ENCODE measurements around the gene PPP4R2.
"Not testable (repeated sequence)": the region's sequence is repeated elsewhere in the genome, so short reads cannot be mapped to it uniquely, and the experiment has no call there.

Gene PPP4R2

DNA sequence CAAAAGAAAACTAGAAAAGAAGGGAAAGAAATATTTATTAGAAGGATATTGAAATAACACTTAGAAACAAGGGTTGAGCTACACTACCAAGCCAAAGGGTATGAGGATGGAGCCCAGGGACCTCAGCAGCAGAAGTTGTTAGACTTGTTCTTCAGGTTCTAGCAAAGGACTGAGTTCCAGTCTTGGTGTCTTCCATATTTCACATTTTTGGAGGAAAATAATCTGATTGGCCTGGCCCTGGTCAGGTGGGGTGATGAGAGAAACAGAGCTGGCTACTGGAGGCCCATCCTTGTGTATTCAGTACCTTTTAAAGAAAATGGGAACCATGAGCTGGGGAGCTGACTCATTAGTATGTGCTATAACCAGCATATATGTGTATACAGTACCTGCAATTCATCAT, 28.2 kb downstream of the PPP4R2 start:
- no peak for DNase-seq (ENCODE audit: low read depth in 1 of 2, low spot score in 1 of 2)

DNA sequence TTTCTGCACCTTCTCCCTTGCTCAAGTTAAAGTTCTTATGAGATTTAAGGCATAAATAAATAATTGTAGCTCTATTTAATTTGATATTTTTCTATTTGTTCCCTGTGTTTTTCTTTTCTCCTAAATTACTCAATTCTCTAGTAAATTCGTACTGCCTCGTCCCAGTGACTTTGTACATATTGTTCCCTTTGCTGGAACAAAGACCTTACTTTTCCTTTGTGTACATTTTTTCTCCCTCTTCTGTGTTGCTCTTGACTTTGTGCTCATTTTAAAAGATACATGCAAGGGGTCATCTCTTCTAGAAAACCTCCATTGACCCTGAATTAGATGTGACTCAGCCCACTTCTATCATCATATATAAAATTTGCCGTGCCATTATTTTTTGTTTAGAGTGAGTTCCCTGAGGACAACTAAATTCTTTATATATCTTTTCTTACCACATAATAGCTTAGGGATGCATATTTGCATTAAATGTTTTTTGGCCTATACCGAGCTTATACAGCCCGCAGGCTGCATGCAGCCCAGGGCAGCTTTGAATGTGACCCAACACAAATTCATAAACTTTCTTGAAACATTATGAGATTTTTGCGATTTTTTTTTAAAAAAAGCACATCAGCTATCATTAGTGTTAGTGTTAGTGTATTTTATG, 29.6 kb downstream of the PPP4R2 start:
- DNase-seq (ENCODE audit: low read depth in 1 of 2, low spot score in 1 of 2) = no peak

DNA sequence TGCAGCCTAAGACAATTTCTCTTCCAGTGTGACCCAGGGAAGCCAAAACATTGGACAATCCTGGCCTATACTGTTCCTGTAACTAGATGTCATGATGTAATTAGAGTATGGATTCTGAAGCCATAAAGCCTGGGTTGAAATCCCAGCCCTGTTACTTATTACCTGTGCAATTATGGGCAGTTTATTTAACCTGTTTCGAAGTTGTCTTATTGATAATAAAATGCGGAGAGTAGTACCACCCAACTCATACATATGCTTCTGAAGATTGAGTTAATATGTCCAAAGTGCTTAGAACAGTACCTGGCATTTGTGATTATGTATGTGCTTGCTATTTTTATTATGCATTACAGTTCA, 30.1 kb downstream of the PPP4R2 start:
- no peak for DNase-seq (ENCODE audit: low read depth in 1 of 2, low spot score in 1 of 2)

DNA sequence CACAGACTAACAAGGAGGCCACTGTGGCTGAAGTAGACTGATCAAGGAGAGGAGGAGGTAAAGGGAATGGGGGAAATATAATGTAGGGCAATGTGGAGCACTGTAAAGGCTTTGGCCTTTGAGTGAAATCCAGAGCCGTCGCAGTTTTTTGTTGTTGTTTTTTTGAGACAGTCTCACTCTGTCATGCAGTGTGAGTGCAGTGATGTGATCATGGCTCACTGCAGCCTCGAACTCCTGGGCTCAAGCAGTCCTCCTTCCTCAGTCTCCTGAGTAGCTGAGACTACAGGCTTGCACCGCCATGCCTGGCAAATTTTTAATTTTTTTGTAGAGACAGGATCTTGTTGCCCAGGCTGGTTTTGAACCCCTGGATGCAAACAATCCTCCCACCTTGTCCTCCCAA, 32.2 kb downstream of the PPP4R2 start:
- no peak for DNase-seq (ENCODE audit: low read depth in 1 of 2, low spot score in 1 of 2)

DNA sequence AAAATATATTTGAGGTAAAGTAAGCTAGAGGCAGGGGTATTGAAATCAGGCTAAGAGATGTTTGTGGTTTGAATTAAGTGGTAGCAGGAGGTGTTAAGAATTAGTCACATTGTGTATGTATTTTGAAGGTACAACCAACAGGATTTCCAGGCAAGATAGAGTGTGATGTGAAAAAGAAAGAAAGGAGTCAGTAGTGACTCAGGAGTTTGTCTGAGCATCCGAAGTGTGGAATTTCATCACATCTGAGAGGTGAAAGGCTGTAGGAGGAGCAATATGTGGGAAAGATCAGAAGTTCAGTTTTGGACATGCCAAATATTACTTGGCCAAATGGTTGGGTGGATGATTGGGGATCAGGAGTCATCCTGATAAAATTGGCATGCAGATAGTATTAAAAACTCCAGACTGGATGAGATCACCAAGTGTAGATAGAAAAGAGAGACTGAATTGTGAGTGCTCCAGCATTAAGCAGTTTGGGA, 32.7 kb downstream of the PPP4R2 start:
- DNase-seq (ENCODE audit: low read depth in 1 of 2, low spot score in 1 of 2) = no peak

DNA sequence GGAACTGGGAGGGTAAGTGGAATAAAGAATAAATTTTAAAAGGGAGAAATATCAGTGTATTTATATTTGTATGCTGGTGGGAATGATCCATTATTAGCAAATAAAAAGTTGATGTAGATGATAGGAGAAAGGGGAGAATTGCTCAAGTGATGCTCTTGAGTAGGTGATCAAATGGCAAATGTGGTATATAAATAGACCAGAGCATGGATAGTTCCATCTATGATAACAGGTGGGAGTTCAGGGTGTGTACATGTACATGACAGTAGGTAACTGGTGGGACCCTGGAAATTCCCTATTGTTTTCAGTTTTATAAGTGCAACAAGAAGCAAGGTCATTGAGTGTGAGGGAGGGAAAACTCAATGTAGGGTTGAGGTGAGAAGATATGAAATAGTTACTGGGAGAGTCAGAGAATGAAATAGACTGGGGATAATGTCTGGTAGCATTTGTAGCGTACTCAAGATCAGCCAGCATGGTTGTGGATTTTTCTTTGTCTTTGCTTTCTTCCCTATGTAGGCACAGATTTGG, 33.5 kb downstream of the PPP4R2 start:
- DNase-seq (ENCODE audit: low read depth in 1 of 2, low spot score in 1 of 2) = no peak

DNA sequence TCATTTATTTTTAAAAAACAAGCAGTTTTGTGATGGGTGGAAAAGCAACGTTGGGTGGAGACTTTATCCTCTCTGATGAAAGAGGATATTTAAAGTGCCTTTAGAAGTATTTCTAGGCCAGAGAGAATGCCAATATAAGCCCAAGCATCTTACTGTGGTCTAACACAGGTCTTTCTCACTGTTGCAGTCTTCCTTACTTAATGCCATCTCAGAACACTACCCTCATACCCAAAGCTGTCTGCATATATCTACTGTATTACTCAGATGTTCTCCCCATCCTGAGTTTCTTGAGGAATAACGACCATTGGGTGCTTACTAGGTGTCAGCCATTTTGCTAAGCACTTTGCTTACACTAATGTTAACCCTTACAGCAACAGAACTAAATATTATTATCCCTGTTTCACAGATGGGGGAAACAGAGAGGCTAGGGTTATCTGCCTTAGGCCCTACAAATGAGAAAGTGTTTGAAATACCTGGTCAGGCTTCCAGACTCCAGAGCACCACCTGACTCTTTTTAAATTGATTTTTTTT, 35.0 kb downstream of the PPP4R2 start:
- DNase-seq (ENCODE audit: low read depth in 1 of 2, low spot score in 1 of 2) = no peak

DNA sequence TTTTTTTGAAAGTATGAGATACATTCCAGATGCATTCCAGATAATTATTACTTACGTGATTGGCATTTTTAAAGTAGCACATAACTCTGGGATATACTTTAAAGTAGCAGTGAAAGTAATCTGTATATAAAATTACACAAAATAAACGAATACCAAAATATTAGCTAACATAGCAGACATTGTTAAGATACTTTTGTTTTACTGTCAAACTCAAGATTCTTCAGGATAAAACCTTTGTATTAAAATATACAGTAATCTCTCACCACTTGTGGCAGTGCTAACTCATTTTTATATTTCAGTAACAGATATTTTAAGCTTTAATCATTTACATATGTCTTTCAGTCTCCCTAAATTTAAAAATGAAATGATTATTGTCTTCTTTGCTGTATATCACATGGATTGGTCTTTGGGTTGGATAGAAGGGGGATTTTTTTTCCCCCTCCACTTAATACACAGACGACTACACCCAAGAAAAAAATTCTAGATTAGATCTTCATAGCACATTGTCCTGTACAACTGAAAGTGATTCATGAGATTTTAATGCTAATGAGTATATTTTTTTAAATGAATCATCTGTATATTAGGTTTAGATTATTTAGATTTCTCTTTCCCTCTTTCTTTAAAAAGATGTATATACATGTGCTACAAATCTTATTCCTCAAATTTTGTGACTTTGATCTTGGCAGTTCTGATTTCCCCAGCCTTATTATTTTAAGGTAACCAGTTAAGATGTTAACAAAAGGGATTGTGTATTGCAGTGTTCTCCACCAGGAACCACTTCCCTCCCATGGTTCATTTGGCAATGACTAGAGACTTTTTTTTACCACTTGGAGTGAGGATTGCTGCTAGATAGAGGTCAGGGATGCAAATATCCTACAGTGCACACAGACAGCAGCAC, 40.3 kb downstream of the PPP4R2 start:
- DNase-seq (ENCODE audit: low read depth in 1 of 2, low spot score in 1 of 2) = no peak

DNA sequence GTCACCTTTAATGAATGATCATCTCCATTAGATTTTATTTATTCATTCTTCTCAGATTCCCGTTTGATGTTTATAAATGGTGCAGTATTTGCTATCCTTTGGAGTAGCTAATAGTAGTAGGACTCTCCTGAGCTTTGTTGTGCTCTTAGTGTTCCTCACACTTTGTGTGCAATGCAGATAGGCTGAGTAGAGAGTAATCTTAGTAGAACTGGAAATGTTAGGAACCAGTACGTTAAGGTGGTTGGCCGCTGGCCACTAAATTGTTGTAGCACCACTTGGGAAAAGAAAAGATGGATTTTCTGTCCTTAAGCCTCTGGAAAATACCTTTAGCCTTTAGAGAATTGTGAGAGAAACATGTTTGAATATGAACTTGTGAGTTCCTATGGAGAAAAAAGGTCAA, 44.9 kb downstream of the PPP4R2 start:
- no peak for DNase-seq (ENCODE audit: low read depth in 1 of 2, low spot score in 1 of 2)

DNA sequence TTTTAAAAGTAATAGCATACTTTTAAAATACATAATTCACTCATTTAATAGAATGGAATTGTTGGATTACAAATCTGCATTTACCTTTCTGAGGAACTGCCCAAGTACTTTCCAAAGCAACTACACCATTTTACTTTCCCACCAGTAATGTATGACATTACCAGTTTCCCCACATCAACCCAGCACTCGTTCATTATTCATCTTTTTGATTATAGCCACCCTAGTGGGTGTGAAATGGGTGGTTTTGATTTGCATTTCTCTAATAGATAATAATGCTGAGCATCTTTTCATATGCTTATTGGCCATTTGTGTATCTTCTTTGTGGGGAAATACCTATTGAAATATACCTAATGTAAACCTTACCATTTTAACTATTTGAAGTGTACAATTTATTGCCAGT, 46.8 kb downstream of the PPP4R2 start:
- DNase-seq (ENCODE audit: low read depth in 1 of 2, low spot score in 1 of 2) = no peak

DNA sequence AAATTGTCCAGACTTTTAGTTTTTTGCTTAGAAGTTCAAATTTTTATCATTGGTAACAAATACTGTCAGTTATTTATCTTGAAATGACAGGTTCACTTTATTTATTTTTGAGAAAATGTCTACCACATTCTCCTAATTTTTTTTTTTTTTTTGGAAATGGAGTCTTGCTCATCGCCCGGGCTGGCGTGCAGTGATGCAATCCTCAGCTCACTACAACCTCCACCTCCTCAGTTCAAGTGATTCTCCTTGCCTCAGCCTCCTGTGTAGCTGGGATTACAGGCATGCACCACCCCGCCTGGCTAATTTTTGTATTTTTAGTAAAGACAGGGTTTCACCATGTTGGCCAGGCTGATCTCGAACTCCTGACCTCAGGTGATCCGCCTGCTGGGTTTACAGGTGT, 48.8 kb downstream of the PPP4R2 start:
- no peak for DNase-seq (ENCODE audit: low read depth in 1 of 2, low spot score in 1 of 2)

DNA sequence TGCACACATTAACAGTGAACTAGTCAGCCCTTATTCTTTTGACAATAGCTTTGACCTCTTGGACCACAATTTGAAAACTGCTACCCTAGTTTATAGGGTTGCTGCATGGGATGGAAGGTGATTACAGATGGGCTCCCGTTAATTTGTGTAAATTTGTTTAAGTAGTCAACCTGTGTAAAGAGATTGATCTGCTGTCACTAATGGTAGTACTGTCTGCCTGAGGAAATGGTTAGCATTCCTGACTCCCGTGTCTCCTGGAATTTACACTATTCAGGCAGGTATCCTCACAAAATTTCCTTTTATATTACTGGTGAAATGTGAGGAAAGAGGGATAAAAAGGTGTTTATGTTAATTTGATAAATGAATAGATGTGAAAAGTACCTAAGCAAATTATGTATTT, 49.6 kb downstream of the PPP4R2 start:
- DNase-seq (ENCODE audit: low read depth in 1 of 2, low spot score in 1 of 2) = no peak

DNA sequence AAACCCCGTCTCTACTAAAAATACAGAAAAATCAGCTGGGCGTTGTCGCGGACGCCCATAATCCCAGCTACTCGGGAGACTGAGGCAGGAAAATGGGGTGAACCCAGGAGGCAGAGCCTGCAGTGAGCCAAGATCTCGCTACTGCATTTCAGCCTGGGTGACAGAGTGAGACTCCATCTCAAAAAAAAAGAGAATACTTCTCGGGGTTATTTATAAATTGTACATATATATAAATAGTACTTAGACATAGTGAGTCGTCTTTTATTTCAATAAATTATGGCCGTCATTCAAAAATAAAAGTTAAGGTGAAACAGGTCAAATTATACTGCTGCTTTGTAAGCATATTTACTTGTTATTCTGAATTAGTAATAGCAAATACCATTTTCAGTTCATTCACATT, 52.7 kb downstream of the PPP4R2 start:
- DNase-seq (ENCODE audit: low read depth in 1 of 2, low spot score in 1 of 2) = no peak

DNA sequence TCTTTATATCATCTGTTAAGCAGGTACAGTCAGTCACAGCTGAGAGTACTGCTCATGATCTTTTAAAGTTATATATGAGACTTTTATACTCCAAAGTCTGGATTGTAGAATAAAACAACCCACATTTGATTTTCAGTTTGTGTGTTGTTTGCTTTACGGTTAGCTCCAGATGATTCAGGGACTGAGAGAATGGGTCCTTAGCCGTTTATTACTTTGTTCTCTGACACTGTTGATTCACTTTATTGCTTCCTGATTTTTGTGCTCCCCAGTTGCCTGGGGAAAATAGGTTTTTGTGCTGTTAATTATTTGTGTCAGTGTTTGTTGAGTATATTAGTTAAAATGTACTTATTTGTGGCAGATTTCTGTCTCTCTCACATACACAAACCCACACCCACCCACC, 56.2 kb downstream of the PPP4R2 start:
- DNase-seq (ENCODE audit: low read depth in 1 of 2, low spot score in 1 of 2) = no peak

DNA sequence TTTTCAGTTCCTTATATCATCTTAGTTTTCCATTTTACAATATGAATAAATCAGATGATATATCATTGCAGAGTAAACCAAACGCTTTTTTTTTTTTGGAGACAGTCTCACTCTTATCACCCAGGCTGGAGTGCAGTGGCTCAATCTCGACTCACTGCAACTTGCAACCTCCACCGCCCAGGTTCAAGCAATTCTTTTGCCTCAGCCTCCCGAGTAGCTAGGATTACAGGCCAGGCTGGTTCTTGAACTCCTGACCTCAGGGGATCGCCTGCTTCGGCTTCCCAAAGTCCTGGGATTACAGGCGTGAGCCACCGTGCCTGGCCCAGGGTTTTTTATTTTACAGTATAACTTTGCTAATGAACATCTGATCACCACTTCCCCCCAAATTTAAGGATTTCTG, 59.0 kb downstream of the PPP4R2 start:
- no peak for DNase-seq (ENCODE audit: low read depth in 1 of 2, low spot score in 1 of 2)

DNA sequence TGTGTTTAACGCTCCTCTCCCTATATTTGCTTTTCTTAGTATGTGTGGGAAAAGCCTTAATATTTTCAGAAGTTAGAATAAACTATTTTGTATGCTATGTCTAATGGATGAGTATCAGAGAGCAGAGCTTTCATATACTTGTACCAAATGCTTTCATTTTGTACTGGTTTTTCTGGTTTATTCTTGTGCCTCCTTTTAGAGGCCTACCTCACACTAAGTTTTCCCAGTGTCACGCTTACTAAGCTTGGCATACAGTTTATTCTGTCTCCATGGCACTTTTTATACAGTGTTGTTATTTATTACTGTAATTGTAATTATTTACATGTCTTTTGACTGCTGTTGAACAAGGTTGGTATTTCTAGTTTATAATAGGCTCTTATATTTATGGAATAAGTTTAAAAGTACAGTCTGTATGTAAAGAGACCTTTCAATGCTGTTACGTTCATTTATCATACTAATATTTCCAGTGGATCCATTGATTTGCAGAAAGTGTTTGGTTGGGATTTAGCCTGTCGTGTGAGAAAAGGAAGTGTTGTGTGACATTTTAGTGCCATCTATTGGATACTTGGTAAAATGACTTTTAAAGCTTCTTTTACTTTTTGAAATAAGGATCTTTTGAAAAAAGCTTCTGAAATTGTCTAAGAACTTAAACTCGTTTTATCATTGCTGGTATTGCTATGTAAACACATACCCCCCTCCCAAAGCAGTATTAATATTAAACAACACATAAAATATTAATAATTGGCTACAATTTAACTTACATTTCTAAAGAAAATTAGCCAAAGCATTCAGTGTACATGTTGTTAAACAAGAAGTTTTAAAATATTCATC, 59.6 kb downstream of the PPP4R2 start:
- DNase-seq (ENCODE audit: low read depth in 1 of 2, low spot score in 1 of 2) = no peak

DNA sequence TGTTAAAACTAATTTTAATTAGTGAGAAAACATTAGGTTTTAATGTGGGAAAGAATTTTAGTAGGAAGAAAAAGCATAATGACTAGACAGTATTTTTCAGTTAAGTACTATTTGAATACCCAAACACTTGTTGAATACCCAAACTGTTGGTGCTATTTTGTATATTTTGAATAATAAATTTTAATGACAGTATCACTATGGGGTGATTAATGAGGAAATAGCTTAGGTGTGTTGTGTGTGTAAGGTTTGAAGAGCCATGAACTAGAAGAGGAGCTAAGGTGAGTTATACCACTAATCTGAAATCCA, 60.2 kb downstream of the PPP4R2 start:
- DNase-seq (ENCODE audit: low read depth in 1 of 2, low spot score in 1 of 2) = no peak

DNA sequence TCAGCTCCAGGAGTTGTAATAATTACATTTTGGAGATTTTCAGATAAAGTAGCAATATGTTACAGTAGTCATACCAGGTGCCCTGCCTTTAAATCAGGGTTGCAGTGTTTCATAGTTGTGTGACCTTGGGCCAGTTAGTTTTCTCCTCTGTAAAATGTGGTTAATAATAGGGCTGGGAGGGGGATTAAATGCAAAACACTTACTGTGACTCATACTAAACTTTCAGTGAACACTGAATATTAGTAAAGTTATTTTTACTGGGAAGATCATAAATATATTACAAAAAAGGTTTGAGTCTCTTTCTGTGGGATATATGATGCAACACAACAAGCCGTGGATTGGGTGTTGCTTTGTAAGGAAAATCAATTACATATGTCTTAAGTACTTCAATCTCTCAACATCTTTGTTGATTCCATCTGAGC, 63.7 kb downstream of the PPP4R2 start:
- no peak for DNase-seq (ENCODE audit: low read depth in 1 of 2, low spot score in 1 of 2)

DNA sequence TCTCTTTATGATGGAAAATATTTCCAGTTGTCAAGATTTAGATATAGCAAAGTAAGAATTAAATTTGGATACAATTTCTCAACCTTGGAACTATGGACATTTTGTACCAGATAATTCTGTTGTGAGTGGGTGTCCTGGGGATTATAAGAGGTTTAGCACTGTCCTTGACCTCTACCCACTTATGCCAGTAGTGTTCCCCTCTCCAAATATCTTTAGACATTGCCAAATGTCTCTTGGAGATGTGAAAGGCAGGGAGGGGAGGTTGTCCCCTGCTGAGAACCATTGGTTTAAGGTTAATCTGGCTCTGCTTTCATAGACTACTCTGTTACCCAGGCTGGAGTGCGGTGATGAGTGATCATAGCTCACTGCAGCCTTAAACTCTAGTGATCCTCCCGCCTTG, 64.8 kb downstream of the PPP4R2 start, which contains the start of gene EBLN2:
Gene EBLN2, plus strand, starts transcription at position 244 of the 400 bp plus-strand sequence. CDS start 423 bp downstream, outside the sequence.
- DNase-seq (ENCODE audit: low read depth in 1 of 2, low spot score in 1 of 2) = no peak

DNA sequence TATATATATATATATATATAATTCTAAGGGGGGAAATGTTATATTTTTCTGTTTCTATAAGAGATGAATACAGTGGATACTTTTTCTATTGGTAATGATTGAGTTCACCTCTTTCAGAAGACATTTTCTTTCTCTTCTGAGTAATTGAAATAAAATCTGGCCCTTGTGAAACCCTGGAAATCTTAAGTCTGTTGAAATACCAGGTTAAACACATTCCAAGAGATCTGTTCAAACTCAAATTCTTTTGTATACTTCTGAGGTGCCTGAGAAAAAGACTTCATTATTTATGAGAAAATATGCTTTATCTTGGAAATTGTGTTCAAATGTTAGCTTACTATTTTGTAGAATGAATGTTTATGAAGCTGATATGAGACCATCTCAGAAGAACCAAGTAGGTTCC, 69.6 kb downstream of the PPP4R2 start:
- DNase-seq (ENCODE audit: low read depth in 1 of 2, low spot score in 1 of 2) = not testable (repeated sequence)

DNA sequence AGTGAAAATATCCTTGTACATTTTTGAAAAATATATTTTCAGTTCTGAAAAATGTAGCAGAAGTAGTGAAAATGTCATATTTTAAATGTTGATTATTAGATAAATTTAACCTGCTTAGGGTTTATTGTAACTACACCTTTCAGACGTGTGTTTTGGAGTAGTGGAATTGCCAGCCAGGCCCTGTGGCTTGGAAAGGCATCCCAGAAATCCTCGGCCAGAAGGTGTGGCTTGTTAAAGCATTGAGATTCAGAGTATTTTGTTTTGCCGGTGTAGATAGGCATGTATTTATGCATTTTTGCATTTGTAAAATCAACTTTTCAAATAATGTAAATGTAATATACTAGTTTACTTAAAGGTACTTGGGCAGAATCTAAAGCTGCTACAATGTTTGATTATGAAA, 71.8 kb downstream of the PPP4R2 start:
- no peak for DNase-seq (ENCODE audit: low read depth in 1 of 2, low spot score in 1 of 2)

All from activated T-helper 1 cell treated with anti-CD3 and anti-CD28 coated beads, Interleukin-2, amount 50 U/mL, for 16 hours (primary cell).